HCT116 (cell line): ENCODE measurements around the gene LCN2. TPM values are rescaled to one million over a fixed set of nuclear protein-coding genes. Genes with fewer than 3 reads are reported as not detected.

Experiments used
- ATAC-seq: fragments of 200-7000 bp; cut with Tn5 transposase; 2 replicates; pipeline ENCODE4 v1.9.1; 2020; ENCODE audit warnings: mild to moderate bottlenecking, moderate library complexity
- BruUV-seq: library from RNA; stranded (reverse); fragments of 400-500 nt; replicated peaks from 2 replicates; lab custom pipeline; 2021; lab: Mats Ljungman, UMichigan
- CTCF ChIA-PET: fragments of 300-600 bp; sonication (Branson Sonifier 250); formaldehyde crosslinking; loops from one replicate; lab custom pipeline; 2021; ENCODE audit warnings: antibody characterized with exemption; lab: Charles Lee
- POLR2A ChIA-PET: fragments of 300-600, 350-600 bp; sonication (Branson Sonifier 250); formaldehyde crosslinking; loops from one replicate; lab custom pipeline; 2021; ENCODE audit warnings: antibody characterized with exemption; lab: Charles Lee
- RAD21 ChIA-PET, 2 experiments: fragments of 300-600 bp; sonication (Branson Sonifier 250); formaldehyde crosslinking; loops; one replicate each; lab custom pipeline; 2023; ENCODE audit warnings: low total read pairs in 2 of 2; ENCODE audit not compliant: uncharacterized antibody in 2 of 2, unreplicated experiment in 2 of 2, low non-redundant PET in 1 of 2; lab: Charles Lee
- DNase-seq: peaks from one replicate; pipeline ENCODE4 v3.0.0-alpha.2; 2010; ENCODE audit warnings: low read depth, low spot score
- H2AFZ ChIP-seq: fragments of 200-600 bp; shearing (Covaris generic), sonication (generic); 2 replicates; pipeline ENCODE4 v1.6.1; 2017; ENCODE audit warnings: low read depth, mixed run types, mixed read lengths, antibody characterized with exemption, low read length; ENCODE audit not compliant: poor library complexity, severe bottlenecking
- H3K27ac ChIP-seq: 2 replicates; pipeline ENCODE4 v1.5.1; 2012; ENCODE audit warnings: low read depth, low read length
- H3K27me3 ChIP-seq: fragments of 200-600 bp; sonication (generic); 2 replicates; pipeline ENCODE4 v1.6.1; 2016; ENCODE audit warnings: mixed run types, low read length, mixed read lengths; ENCODE audit not compliant: insufficient read depth
- H3K36me3 ChIP-seq, 2 experiments: fragments of 200-500 bp in 1 of 2; fragments of 200-600 bp in 1 of 2; sonication (Bioruptor generic) in 1 of 2; sonication (generic) in 1 of 2; 2 replicates each; pipeline versions ENCODE4 v1.5.1 to v1.6.1; 2014 to 2016; ENCODE audit warnings: low read length in 2 of 2, inconsistent platforms in 1 of 2, mixed read lengths in 1 of 2, mixed run types in 1 of 2; ENCODE audit not compliant: insufficient read depth in 2 of 2, control insufficient read depth in 1 of 2
- H3K4me1 ChIP-seq, 2 experiments: fragments of 200-600 bp in 1 of 2; sonication (generic) in 1 of 2; 2 replicates each; pipeline versions ENCODE4 v1.5.1 to v1.6.1; 2012 to 2017; ENCODE audit warnings: low read length in 2 of 2, inconsistent platforms in 1 of 2, mild to moderate bottlenecking in 1 of 2, mixed read lengths in 1 of 2, mixed run types in 1 of 2, moderate library complexity in 1 of 2; ENCODE audit not compliant: insufficient read depth in 2 of 2, control insufficient read depth in 1 of 2
- H3K4me2 ChIP-seq: fragments of 200-600 bp; sonication (generic); 2 replicates; pipeline ENCODE4 v1.6.1; 2017; ENCODE audit warnings: mixed run types, low read length, mixed read lengths
- H3K4me3 ChIP-seq, 2 experiments: fragments of 200-600 bp in 1 of 2; sonication (generic) in 1 of 2; replicated peaks in 1 of 2; 2 replicates each; pipeline ENCODE4 v1.5.1; 2011 to 2016; ENCODE audit warnings: low read length in 2 of 2, control low read depth in 1 of 2, low read depth in 1 of 2, mild to moderate bottlenecking in 1 of 2, mixed read lengths in 1 of 2, mixed run types in 1 of 2
- H3K79me2 ChIP-seq: fragments of 200-600 bp; sonication (generic); 2 replicates; pipeline ENCODE4 v1.6.1; 2017; ENCODE audit warnings: mild to moderate bottlenecking, mixed run types, low read length, moderate library complexity, mixed read lengths; ENCODE audit not compliant: insufficient read depth
- H3K9ac ChIP-seq: fragments of 200-600 bp; sonication (generic); 2 replicates; pipeline ENCODE4 v1.6.1; 2016; ENCODE audit warnings: low read length, mixed read lengths
- H3K9me2 ChIP-seq: fragments of 200-600 bp; sonication (generic), shearing (Covaris generic); 2 replicates; pipeline ENCODE4 v1.6.1; 2017; ENCODE audit warnings: mixed run types, mild to moderate bottlenecking, moderate library complexity; ENCODE audit not compliant: insufficient read depth
- H3K9me3 ChIP-seq, 2 experiments: fragments of 200-500 bp in 1 of 2; fragments of 200-600 bp in 1 of 2; sonication (Bioruptor generic) in 1 of 2; sonication (generic) in 1 of 2; 2 replicates each; pipeline ENCODE4 v1.6.1; 2014 to 2017; ENCODE audit warnings: low read length in 2 of 2, mixed read lengths in 2 of 2, inconsistent platforms in 1 of 2, low read depth in 1 of 2, mild to moderate bottlenecking in 1 of 2, mixed run types in 1 of 2, moderate library complexity in 1 of 2; ENCODE audit not compliant: control insufficient read depth in 1 of 2, insufficient read depth in 1 of 2
- H4K20me1 ChIP-seq: fragments of 200-600 bp; sonication (generic), shearing (Covaris generic); 2 replicates; pipeline ENCODE4 v1.6.1; 2017; ENCODE audit warnings: mixed run types, mild to moderate bottlenecking, moderate library complexity; ENCODE audit not compliant: insufficient read depth
- CBX3 ChIP-seq: IDR thresholded peaks from 2 replicates; pipeline ENCODE4 v1.6.1; 2012; ENCODE audit warnings: low read depth
- EGR1 ChIP-seq: IDR thresholded peaks from 2 replicates; pipeline ENCODE4 v1.6.1; 2012; ENCODE audit warnings: low read depth
- EZH2 ChIP-seq: fragments of 200-600 bp; sonication (generic); IDR thresholded peaks from 2 replicates; pipeline ENCODE4 v1.6.1; 2017; ENCODE audit warnings: antibody characterized with exemption, mixed run types
- EZH2phosphoT487 ChIP-seq: fragments of 200-600 bp; IDR thresholded peaks from 2 replicates; pipeline ENCODE4 v1.6.1; 2018; ENCODE audit warnings: antibody characterized with exemption, borderline replicate concordance
- FOSL1 ChIP-seq: IDR thresholded peaks from 2 replicates; pipeline ENCODE4 v1.6.1; 2012; ENCODE audit warnings: low read depth
- POLR2A ChIP-seq: IDR thresholded peaks from 2 replicates; pipeline ENCODE4 v1.7.0; 2011; ENCODE audit warnings: borderline replicate concordance; ENCODE audit not compliant: insufficient read depth, insufficient read length; ENCODE audit errors: extremely low read depth
- POLR2AphosphoS5 ChIP-seq: IDR thresholded peaks from 2 replicates; pipeline ENCODE4 v1.6.1; 2011; ENCODE audit warnings: mild to moderate bottlenecking, low read depth, low read length, moderate library complexity
- RAD21 ChIP-seq: IDR thresholded peaks from 2 replicates; pipeline ENCODE4 v1.6.1; 2012; ENCODE audit warnings: low read depth, mild to moderate bottlenecking
- TCF7L2 ChIP-seq: IDR thresholded peaks from 2 replicates; pipeline ENCODE4 v1.7.0; 2011; ENCODE audit warnings: borderline replicate concordance, inconsistent platforms; ENCODE audit not compliant: insufficient read depth, insufficient read length; ENCODE audit errors: extremely low read depth
- ZNF274 ChIP-seq: fragments of 200-500 bp; sonication (Bioruptor generic); IDR thresholded peaks from 2 replicates; pipeline ENCODE4 v1.6.1; 2014; ENCODE audit warnings: mild to moderate bottlenecking, low read depth, low read length, inconsistent platforms
- intact Hi-C: fragments of 100-400 bp; cut with micrococcal nuclease; formaldehyde crosslinking; loops from 2 replicates; pipeline ENCODE4 v1.10.0; 2022
- total RNA-seq: library from RNA; stranded (reverse); gene quantifications from one replicate; pipeline ENCODE4 v1.2.1, GENCODE V29; 2021; ENCODE audit not compliant: unreplicated experiment
- TF ChIP-seq, protein P1 (sequence below), 3 experiments: fragments of 200-600 bp in 1 of 3; sonication (generic) in 1 of 3; IDR thresholded peaks in 2 of 3; conservative IDR thresholded peaks in 1 of 3; 2 replicates each; pipeline ENCODE4 v1.5.1; 2012 to 2017; ENCODE audit warnings: low read depth in 2 of 3, low read length in 2 of 3, antibody characterized with exemption in 1 of 3, borderline replicate concordance in 1 of 3, control low read depth in 1 of 3, mild to moderate bottlenecking in 1 of 3, mixed read lengths in 1 of 3, mixed run types in 1 of 3, moderate library complexity in 1 of 3; ENCODE audit not compliant: insufficient read depth in 1 of 3
- TF ChIP-seq, protein P2 (sequence below): IDR thresholded peaks from 2 replicates; pipeline ENCODE4 v1.6.1; 2011; ENCODE audit warnings: mild to moderate bottlenecking, low read length, moderate library complexity; ENCODE audit not compliant: insufficient replicate concordance; ENCODE audit errors: extremely low read depth
- TF ChIP-seq, protein P3 (sequence below): IDR thresholded peaks from 2 replicates; pipeline ENCODE4 v1.6.1; 2012

The LCN2 gene
- total RNA-seq, 1 experiment from 2014 or later: 9.2 TPM

DNA sequence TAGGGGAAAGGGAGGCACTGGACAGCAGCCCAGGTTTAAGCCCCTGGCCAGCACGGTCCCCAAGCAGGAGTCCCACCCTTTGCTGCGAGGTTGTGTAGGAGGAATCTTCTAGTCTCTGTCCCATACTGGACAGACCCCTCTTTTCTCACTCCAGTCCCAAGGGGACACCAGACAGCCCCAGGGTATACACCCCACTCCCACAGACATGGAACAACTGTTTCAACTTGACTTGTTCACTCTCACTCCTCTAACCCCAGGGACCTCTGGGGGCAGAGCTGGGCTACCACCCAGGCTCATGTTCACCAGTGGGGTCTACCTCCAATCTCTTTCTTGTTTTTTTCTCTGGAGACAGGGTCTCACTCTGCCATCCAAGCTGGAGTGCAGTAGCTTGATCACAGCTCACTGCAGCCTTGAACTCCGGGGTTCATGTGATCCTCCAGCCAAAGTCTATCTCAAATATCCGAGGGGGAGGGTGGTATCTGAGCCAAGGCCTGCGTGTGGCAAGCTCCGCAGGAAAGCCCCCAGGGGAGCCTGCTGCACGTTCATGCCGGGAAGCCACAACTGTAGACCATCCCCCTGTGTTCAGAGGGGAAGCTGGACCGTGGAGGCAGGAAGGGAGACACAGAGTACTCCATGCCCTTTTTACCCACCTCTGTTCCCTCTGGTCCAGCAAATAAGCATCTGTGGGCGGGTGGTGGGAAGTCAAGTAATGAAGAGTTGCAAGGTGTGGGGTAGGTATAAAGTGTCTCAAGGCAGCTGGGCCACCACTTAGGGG lies 23.5 kb upstream of the LCN2 start:
- H3K9me3 ChIP-seq: peaks cover 0 to 6% of the 10 kb centered on the region in 2 experiments; a peak in 1 of 4 replicates
- peak overlapping the region; percentile 92 for H3K9ac ChIP-seq
- H3K36me3 ChIP-seq: peaks cover 6 to 27% of the 10 kb centered on the region in 2 experiments; a peak in 3 of 4 replicates
- no peaks in the 10 kb centered on the region for H3K9me2 ChIP-seq
- peak overlapping the region; percentile 99 for H3K27ac ChIP-seq
- peaks cover 9% of the 10 kb centered on the region; the same call in 1 of the 2 replicates for H4K20me1 ChIP-seq
- H3K4me1 ChIP-seq: peaks cover 9 to 31% of the 10 kb centered on the region in 2 experiments
- BruUV-seq: no TSS peak
- ChIA-PET POLR2A (interaction anchor here (1.3 kb wide), 1 partner anchor 34 kb away, joined by 5 read pairs; the partner anchor contains the start of gene BBLN), CTCF (interaction anchor here (0.5 to 2.1 kb wide), 11 partner anchors 8 to 236 kb away, joined by 3 to 19 read pairs (median 4); partner anchors contain the start of gene BBLN), RAD21 (no interaction called here)
- peak overlapping the region; percentile 91 for H3K4me2 ChIP-seq
- H3K4me3 ChIP-seq: peak overlapping the region; percentile 90 to 92
- TF ChIP-seq ZNF274 (no peak), EGR1 (no peak), POLR2A (no peak), EZH2 (no peak), CBX3 (no peak), FOSL1 (no peak), EZH2phosphoT487 (no peak), POLR2AphosphoS5 (no peak), RAD21 (no peak), TCF7L2 (no peak)
- TF ChIP-seq, protein P1, sequence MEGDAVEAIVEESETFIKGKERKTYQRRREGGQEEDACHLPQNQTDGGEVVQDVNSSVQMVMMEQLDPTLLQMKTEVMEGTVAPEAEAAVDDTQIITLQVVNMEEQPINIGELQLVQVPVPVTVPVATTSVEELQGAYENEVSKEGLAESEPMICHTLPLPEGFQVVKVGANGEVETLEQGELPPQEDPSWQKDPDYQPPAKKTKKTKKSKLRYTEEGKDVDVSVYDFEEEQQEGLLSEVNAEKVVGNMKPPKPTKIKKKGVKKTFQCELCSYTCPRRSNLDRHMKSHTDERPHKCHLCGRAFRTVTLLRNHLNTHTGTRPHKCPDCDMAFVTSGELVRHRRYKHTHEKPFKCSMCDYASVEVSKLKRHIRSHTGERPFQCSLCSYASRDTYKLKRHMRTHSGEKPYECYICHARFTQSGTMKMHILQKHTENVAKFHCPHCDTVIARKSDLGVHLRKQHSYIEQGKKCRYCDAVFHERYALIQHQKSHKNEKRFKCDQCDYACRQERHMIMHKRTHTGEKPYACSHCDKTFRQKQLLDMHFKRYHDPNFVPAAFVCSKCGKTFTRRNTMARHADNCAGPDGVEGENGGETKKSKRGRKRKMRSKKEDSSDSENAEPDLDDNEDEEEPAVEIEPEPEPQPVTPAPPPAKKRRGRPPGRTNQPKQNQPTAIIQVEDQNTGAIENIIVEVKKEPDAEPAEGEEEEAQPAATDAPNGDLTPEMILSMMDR (IDR thresholded peaks at IDR 0.05 in 2 of 3, conservative IDR thresholded peaks at IDR 0.05 in 1 of 3; ENCODE audit: borderline replicate concordance in 1 of 3, insufficient read depth in 1 of 3, low read depth in 2 of 3, low read length in 2 of 3): no peak
- TF ChIP-seq, protein P2, sequence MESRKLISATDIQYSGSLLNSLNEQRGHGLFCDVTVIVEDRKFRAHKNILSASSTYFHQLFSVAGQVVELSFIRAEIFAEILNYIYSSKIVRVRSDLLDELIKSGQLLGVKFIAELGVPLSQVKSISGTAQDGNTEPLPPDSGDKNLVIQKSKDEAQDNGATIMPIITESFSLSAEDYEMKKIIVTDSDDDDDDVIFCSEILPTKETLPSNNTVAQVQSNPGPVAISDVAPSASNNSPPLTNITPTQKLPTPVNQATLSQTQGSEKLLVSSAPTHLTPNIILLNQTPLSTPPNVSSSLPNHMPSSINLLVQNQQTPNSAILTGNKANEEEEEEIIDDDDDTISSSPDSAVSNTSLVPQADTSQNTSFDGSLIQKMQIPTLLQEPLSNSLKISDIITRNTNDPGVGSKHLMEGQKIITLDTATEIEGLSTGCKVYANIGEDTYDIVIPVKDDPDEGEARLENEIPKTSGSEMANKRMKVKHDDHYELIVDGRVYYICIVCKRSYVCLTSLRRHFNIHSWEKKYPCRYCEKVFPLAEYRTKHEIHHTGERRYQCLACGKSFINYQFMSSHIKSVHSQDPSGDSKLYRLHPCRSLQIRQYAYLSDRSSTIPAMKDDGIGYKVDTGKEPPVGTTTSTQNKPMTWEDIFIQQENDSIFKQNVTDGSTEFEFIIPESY: no peak
- TF ChIP-seq, protein P3, sequence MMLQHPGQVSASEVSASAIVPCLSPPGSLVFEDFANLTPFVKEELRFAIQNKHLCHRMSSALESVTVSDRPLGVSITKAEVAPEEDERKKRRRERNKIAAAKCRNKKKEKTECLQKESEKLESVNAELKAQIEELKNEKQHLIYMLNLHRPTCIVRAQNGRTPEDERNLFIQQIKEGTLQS: no peak
- ATAC-seq: no peak
- H3K27me3 ChIP-seq: no peaks in the 10 kb centered on the region
- intact Hi-C loops: no loop called here
- peaks cover 39% of the 10 kb centered on the region for H3K79me2 ChIP-seq
- DNase-seq: no peak
- H2AFZ ChIP-seq: no peak overlapping the region
